Transverse colon (tissue), 4 donors: Measurements from ENCODE around the gene ZC3H4. TPM values are rescaled to one million over a fixed set of nuclear protein-coding genes. Genes with fewer than 3 reads are reported as not detected.

Experiments
- DNase-seq: peaks from one replicate; pipeline ENCODE4 v3.0.0-alpha.2; 2019
- H3K27ac ChIP-seq, 4 donors: fragments of 200-600 bp; sonication (generic); 2 replicates each; pipeline ENCODE4 v1.5.1; 2016 to 2018; ENCODE audit warnings: inconsistent platforms in 4 of 4
- H3K27me3 ChIP-seq: fragments of 200-600 bp; sonication (generic); 2 replicates; pipeline ENCODE4 v1.5.1; 2017; ENCODE audit warnings: inconsistent platforms
- H3K36me3 ChIP-seq, 4 donors: fragments of 200-600 bp; sonication (generic); 2 replicates each; pipeline ENCODE4 v1.5.1; 2017 to 2019; ENCODE audit warnings: inconsistent platforms in 4 of 4
- H3K4me1 ChIP-seq, 4 donors: fragments of 200-600 bp; sonication (generic); 2 replicates each; pipeline ENCODE4 v1.5.1; 2017 to 2020; ENCODE audit warnings: inconsistent platforms in 4 of 4
- H3K4me3 ChIP-seq, 4 donors: fragments of 200-600 bp; sonication (generic); 1 replicate in 1 of 4; 2 replicates in 3 of 4; pipeline versions ENCODE4 v1.5.1 to v1.6.1; 2017 to 2019; ENCODE audit warnings: inconsistent platforms in 4 of 4
- H3K9me3 ChIP-seq, 2 donors: fragments of 200-600 bp; sonication (generic); 2 replicates each; pipeline ENCODE4 v1.5.1; 2017 to 2019; ENCODE audit warnings: inconsistent platforms in 2 of 2
- CTCF ChIP-seq, 5 experiments: fragments of 200-600 bp in 3 of 5; fragments of 450-650 bp in 2 of 5; sonication (generic) in 3 of 5; IDR thresholded peaks; 1 replicate in 2 of 5; 2 replicates in 3 of 5; pipeline ENCODE4 v1.5.1; 2016 to 2017; ENCODE audit warnings: antibody characterized with exemption in 5 of 5, inconsistent platforms in 3 of 5, mild to moderate bottlenecking in 2 of 5, moderate library complexity in 1 of 5
- EP300 ChIP-seq: sonication (generic); formaldehyde crosslinking; IDR thresholded peaks from one replicate; pipeline ENCODE4 v1.6.1; 2017; ENCODE audit warnings: antibody characterized with exemption, low read depth
- POLR2A ChIP-seq: fragments of 450-650 bp; IDR thresholded peaks from one replicate; pipeline ENCODE4 v1.6.1; 2016; ENCODE audit warnings: antibody characterized with exemption, mild to moderate bottlenecking, moderate library complexity
- POLR2AphosphoS5 ChIP-seq, 3 donors: sonication (generic); formaldehyde crosslinking; IDR thresholded peaks; one replicate each; pipeline ENCODE4 v1.6.1; 2016; ENCODE audit warnings: antibody characterized with exemption in 3 of 3
- WGBS, 2 donors: methylation state at CpG; one replicate each; pipeline ENCODE4 v1.1.5; 2018; ENCODE audit warnings: low coverage in 1 of 2; 5-methylcytosine and 5-hydroxymethylcytosine counted together
- in situ Hi-C, 4 donors: fragments of 200-750 bp; cut with MboI; loops; one replicate each; pipeline versions ENCODE4 v1.15.0 to v1.15.1; 2017; ENCODE audit warnings: low sequenced_read_pairs in 3 of 4, low pct_ligation_motif_present in 1 of 4, low pct_unique_long_range_greater_than_20kb in 1 of 4
- intact Hi-C: fragments of 100-400 bp; cut with DNase I; formaldehyde crosslinking; loops from one replicate; pipeline ENCODE4 v1.15.1; 2023; ENCODE audit warnings: low total_unique reads
- total RNA-seq, 4 donors: library from RNA; depleted of rRNA; stranded (reverse); fragments of >200 nt; gene quantifications; one replicate each; pipeline ENCODE4 v1.1.0, GENCODE V29; 2016

Gene ZC3H4
- total RNA-seq, 4 donors from 2014 or later, result 25.4 to 32.2 (median 28.0) TPM

- TF ChIP-seq POLR2AphosphoS5 (IDR thresholded peaks at IDR 0.05), result no peak
- no peak for TF ChIP-seq CTCF (IDR thresholded peaks at IDR 0.05)
- no peak for TF ChIP-seq POLR2A
- TF ChIP-seq EP300, result no peak
- Histone ChIP-seq H3K4me3 (no peak overlapping the region), H3K9me3 (no peaks in the 10 kb centered on the region), H3K27ac (no peak overlapping the region), H3K4me1 (peaks cover 6 to 8% (median 8%) of the 10 kb centered on the region in 4 donors), H3K36me3 (no peaks in the 10 kb centered on the region), H3K27me3 (no peaks in the 10 kb centered on the region)
- in situ Hi-C loops (no loop called here), intact Hi-C loops (no loop called here)
- WGBS, 2 donors, result 73% methylated on average over 8 of the region's 8 CpGs; no CpG with 5 or more reads in 1 of the 2 donors
- DNase-seq, result no peak
Observed at GRCh38 chr19:47040869-47041268, 72.7 kb downstream of the ZC3H4 start.

GRCh38 chr19:47039239-47039874, 74.2 kb downstream of the ZC3H4 start:
- intact Hi-C loops (no loop called here), in situ Hi-C loops (no loop called here)
- peaks cover 7 to 18% (median 17%) of the 10 kb centered on the region in 4 donors for H3K4me1 ChIP-seq
- TF ChIP-seq POLR2AphosphoS5 (IDR thresholded peaks at IDR 0.05) (no peak), POLR2A (no peak), CTCF (IDR thresholded peaks at IDR 0.05) (no peak), EP300 (no peak)
- WGBS, 2 donors, result 92% methylated on average over 17 of the region's 17 CpGs; no CpG with 5 or more reads in 1 of the 2 donors
- H3K36me3 ChIP-seq, result no peaks in the 10 kb centered on the region
- H3K9me3 ChIP-seq, result no peaks in the 10 kb centered on the region
- peaks cover 9% of the 10 kb centered on the region for H3K27me3 ChIP-seq
- no peak for DNase-seq
- H3K27ac ChIP-seq, result no peak overlapping the region
- H3K4me3 ChIP-seq, result no peak overlapping the region

GRCh38 chr19:47037766-47038165, 75.8 kb downstream of the ZC3H4 start:
- H3K27me3 ChIP-seq, result peaks cover 23% of the 10 kb centered on the region
- H3K36me3 ChIP-seq, result no peaks in the 10 kb centered on the region
- no peak overlapping the region for H3K4me3 ChIP-seq
- no peak overlapping the region for H3K27ac ChIP-seq
- H3K4me1 ChIP-seq, result peaks cover 7 to 18% (median 17%) of the 10 kb centered on the region in 4 donors
- no peak for DNase-seq
- no peak for TF ChIP-seq POLR2A
- no peak for TF ChIP-seq POLR2AphosphoS5 (IDR thresholded peaks at IDR 0.05)
- TF ChIP-seq EP300, result no peak
- TF ChIP-seq CTCF (IDR thresholded peaks at IDR 0.05), result no peak
- 75 to 86% methylated on average over 1 of the region's 1 CpG for WGBS, 2 donors
- intact Hi-C loops, result no loop called here
- in situ Hi-C loops, result no loop called here
- H3K9me3 ChIP-seq, result no peaks in the 10 kb centered on the region

- Histone ChIP-seq H3K9me3 (no peaks in the 10 kb centered on the region), H3K27ac (peak overlapping the region; percentile 70 to 81 (median 80)), H3K36me3 (no peaks in the 10 kb centered on the region), H3K27me3 (peaks cover 36% of the 10 kb centered on the region), H3K4me1 (peaks cover 7 to 18% (median 17%) of the 10 kb centered on the region in 4 donors), H3K4me3 (peak overlapping the region; percentile 18 to 54 (median 35))
- 0 to 7% methylated on average over 12 to 26 of the region's 26 CpGs for WGBS, 2 donors
- in situ Hi-C loops (no loop called here), intact Hi-C loops (no loop called here)
- no peak for TF ChIP-seq POLR2A
- TF ChIP-seq EP300, result no peak
- peak in 4 of 5 experiments; percentile 18 to 57 (median 32) for TF ChIP-seq CTCF (IDR thresholded peaks at IDR 0.05)
- DNase-seq, result peak; percentile 77
Observed at GRCh38 chr19:47036097-47036651, 77.4 kb downstream of the ZC3H4 start.
